Neutrophil (primary cell): ENCODE results near the gene GPC6.

Experiments
- H3K27ac ChIP-seq: fragments of 200-600 bp; sonication (generic); 2 replicates; pipeline ENCODE4 v1.5.1; 2016; ENCODE audit warnings: mild to moderate bottlenecking, moderate library complexity
- H3K27me3 ChIP-seq: fragments of 200-600 bp; sonication (generic); 2 replicates; pipeline ENCODE4 v1.6.0; 2016; ENCODE audit warnings: mild to moderate bottlenecking
- H3K36me3 ChIP-seq: fragments of 200-600 bp; sonication (generic); 2 replicates; pipeline ENCODE4 v1.5.1; 2017
- H3K4me1 ChIP-seq, 2 experiments: fragments of 200-600 bp in 1 of 2; sonication (generic) in 1 of 2; 1 replicate in 1 of 2; 2 replicates in 1 of 2; pipeline versions ENCODE4 v1.5.1 to v1.6.1; 2013 to 2016; ENCODE audit warnings: low read depth in 1 of 2, low read length in 1 of 2, mild to moderate bottlenecking in 1 of 2, moderate library complexity in 1 of 2; ENCODE audit not compliant: control insufficient read depth in 1 of 2, insufficient read depth in 1 of 2
- H3K4me3 ChIP-seq, 2 experiments: fragments of 200-600 bp in 1 of 2; sonication (generic) in 1 of 2; 1 replicate in 1 of 2; 2 replicates in 1 of 2; pipeline ENCODE4 v1.5.1; 2013 to 2016; ENCODE audit warnings: low read depth in 1 of 2, low read length in 1 of 2, mild to moderate bottlenecking in 1 of 2, moderate library complexity in 1 of 2
- H3K9me3 ChIP-seq: fragments of 200-600 bp; sonication (generic); 2 replicates; pipeline ENCODE4 v1.5.1; 2016
- TF ChIP-seq, protein P1 (sequence below): fragments of 200-600 bp; sonication (generic); IDR thresholded peaks from 2 replicates; pipeline ENCODE4 v1.5.1; 2016; ENCODE audit warnings: antibody characterized with exemption

GPC6 gene

DNA sequence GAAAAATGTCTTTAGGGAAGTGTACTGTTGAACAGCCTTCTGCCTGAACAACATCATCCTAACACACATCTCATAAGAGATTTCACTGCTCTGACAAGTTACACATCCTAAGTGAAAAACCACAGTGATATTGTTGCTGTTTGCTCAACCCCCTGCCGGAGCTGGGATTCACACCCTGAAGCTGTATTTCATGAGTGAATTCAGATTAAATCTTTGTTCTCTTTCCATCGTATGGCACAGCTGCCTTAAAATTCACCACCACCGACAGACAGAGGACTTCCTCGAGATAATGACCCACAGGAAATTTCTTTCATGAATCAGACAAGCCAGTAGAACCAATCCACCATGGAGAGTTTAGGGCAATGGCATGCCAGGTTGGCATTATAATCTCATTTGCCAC, 972.1 kb downstream of the GPC6 start:
- no peaks in the 10 kb centered on the region for H3K9me3 ChIP-seq
- H3K4me1 ChIP-seq: peaks cover 24 to 40% of the 10 kb centered on the region in 2 experiments
- no peak overlapping the region for H3K4me3 ChIP-seq
- TF ChIP-seq, protein P1, sequence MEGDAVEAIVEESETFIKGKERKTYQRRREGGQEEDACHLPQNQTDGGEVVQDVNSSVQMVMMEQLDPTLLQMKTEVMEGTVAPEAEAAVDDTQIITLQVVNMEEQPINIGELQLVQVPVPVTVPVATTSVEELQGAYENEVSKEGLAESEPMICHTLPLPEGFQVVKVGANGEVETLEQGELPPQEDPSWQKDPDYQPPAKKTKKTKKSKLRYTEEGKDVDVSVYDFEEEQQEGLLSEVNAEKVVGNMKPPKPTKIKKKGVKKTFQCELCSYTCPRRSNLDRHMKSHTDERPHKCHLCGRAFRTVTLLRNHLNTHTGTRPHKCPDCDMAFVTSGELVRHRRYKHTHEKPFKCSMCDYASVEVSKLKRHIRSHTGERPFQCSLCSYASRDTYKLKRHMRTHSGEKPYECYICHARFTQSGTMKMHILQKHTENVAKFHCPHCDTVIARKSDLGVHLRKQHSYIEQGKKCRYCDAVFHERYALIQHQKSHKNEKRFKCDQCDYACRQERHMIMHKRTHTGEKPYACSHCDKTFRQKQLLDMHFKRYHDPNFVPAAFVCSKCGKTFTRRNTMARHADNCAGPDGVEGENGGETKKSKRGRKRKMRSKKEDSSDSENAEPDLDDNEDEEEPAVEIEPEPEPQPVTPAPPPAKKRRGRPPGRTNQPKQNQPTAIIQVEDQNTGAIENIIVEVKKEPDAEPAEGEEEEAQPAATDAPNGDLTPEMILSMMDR: no peak
- no peaks in the 10 kb centered on the region for H3K36me3 ChIP-seq
- H3K27ac ChIP-seq: no peak overlapping the region
- H3K27me3 ChIP-seq: no peaks in the 10 kb centered on the region

DNA sequence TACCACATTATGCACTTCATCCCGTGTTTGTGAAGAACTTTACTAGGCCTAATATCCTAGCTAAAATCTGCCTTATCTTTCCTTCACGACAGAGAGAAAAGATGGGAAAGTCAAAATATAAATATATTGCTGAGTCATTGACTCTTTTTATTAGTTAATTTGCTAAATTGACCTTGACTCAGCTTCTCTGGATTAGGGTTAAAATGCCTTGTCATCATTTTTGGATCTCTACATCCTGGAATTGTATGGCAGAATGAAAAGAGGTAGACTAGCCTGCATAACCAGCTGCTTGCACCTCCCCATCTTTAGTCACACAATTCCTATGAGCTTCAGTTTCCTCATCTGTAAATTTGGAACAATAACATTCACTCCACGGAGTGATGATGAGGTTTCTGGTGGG, 972.5 kb downstream of the GPC6 start:
- Histone ChIP-seq H3K4me1 (peaks cover 24 to 40% of the 10 kb centered on the region in 2 experiments), H3K27ac (no peak overlapping the region), H3K9me3 (no peaks in the 10 kb centered on the region), H3K4me3 (no peak overlapping the region), H3K36me3 (no peaks in the 10 kb centered on the region), H3K27me3 (no peaks in the 10 kb centered on the region)
- TF ChIP-seq, protein P1: no peak

DNA sequence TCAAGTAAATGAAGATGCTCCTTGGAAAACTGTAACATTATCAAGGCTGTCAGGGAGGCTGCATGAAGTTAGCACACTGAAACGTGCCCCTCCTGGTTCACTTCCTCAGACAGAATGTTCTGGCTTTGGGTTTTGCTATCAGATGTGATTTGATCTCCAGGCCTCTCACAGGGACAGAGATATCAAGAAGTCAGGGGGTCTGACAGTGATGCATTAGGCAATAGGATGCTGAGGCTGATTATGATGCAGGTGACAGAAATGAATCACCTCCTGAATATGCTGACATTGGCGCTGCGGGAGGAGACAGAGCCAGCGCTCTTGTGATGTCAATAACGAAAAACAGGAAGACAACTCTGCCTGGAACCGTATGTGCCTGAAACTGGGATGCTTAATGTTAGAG, 974.4 kb downstream of the GPC6 start:
- H3K4me1 ChIP-seq: peaks cover 17 to 34% of the 10 kb centered on the region in 2 experiments
- H3K4me3 ChIP-seq: no peak overlapping the region
- TF ChIP-seq, protein P1: no peak

DNA sequence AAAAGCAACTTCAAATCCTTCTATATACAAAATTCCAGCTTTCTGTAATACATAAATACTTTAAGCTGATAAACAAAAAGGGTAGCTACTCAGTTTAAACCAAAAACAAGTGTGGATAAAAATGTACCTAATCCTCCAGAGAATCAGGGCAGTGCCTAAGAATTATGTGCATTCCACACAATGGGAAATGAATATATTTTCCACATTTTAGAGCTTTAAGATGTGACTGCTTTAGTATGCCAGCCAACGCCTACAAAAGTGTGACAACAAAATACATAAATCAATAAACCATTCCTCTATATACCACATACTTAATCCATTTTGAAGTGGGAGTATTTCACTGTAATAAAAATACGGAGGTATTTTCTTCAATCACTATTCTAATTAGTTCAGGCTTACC, 977.6 kb downstream of the GPC6 start:
- Histone ChIP-seq H3K27ac (no peak overlapping the region), H3K4me1 (peaks cover 0 to 7% of the 10 kb centered on the region in 2 experiments), H3K9me3 (no peaks in the 10 kb centered on the region), H3K36me3 (no peaks in the 10 kb centered on the region), H3K27me3 (no peaks in the 10 kb centered on the region), H3K4me3 (no peak overlapping the region)
- TF ChIP-seq, protein P1: no peak

More for the DNA sequence above, 974.4 kb downstream of the GPC6 start:
- H3K9me3 ChIP-seq: no peaks in the 10 kb centered on the region
- no peaks in the 10 kb centered on the region for H3K36me3 ChIP-seq
- H3K27me3 ChIP-seq: no peaks in the 10 kb centered on the region
- H3K27ac ChIP-seq: no peak overlapping the region

DNA sequence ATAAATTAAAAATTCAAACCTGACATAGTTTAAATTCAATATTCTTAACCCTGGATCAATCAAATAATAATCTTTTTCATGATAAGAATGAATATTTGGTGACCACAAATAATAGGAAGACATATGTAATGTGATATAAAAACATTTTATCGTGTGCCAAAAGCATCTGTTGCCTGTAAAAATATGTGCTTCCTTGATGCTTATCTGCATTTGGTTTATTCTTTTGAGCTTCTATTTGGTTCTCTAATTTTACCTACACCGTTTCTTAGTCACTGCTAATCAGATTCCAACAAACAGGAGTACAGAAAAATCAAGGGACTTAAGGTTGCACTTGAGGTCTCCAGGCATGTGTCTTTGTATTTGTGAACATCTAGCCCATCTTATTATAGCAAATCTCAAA, 978.3 kb downstream of the GPC6 start:
- Histone ChIP-seq H3K9me3 (no peaks in the 10 kb centered on the region), H3K27me3 (no peaks in the 10 kb centered on the region), H3K36me3 (no peaks in the 10 kb centered on the region), H3K27ac (no peak overlapping the region), H3K4me1 (peaks cover 0 to 7% of the 10 kb centered on the region in 2 experiments), H3K4me3 (no peak overlapping the region)
- TF ChIP-seq, protein P1: no peak

DNA sequence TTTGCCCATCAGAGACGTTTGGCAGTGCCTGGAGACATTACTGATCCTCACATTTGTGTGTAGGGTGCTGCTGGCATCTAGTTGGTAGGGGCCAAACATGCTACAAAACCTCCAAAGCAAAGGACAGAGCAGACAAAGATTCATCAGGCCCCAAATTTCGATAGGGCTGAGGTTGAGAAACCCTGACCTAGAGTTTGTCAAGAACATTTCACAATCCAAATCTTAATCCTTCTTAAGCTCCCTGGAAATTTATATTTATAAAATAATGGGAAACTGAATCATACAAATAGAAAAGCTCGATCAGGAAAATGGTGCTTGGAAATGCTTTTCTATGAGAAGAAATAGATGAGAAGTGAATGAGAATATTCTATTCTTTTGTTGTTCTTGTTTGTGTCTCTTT, 979.3 kb downstream of the GPC6 start:
- TF ChIP-seq, protein P1: no peak
- H3K9me3 ChIP-seq: no peaks in the 10 kb centered on the region
- no peaks in the 10 kb centered on the region for H3K27me3 ChIP-seq
- peaks cover 0 to 7% of the 10 kb centered on the region in 2 experiments for H3K4me1 ChIP-seq
- H3K4me3 ChIP-seq: no peak overlapping the region
- H3K36me3 ChIP-seq: no peaks in the 10 kb centered on the region
- no peak overlapping the region for H3K27ac ChIP-seq
